Lung (tissue), 12 donors: ENCODE results near the gene C19orf67. TPM values are rescaled to one million over a fixed set of nuclear protein-coding genes. Genes with fewer than 3 reads are reported as not detected.
A peak's percentile ranks its signal among the peaks of the same experiment; 100 is the strongest.

Source experiments
- ATAC-seq: fragments of 200-7000 bp; cut with Tn5 transposase; one replicate; pipeline ENCODE4 v1.9.1; 2020; ENCODE audit warnings: moderate number of reproducible peaks; ENCODE audit not compliant: insufficient read depth, low FRiP score
- DNase-seq, 3 donors: peaks; one replicate each; pipeline ENCODE4 v3.0.0-alpha.2; 2013 to 2017
- H3K27ac ChIP-seq, 2 donors: one replicate each; pipeline ENCODE4 v1.5.1; 2013; ENCODE audit warnings: mild to moderate bottlenecking in 2 of 2, moderate library complexity in 2 of 2, control low read depth in 1 of 2, inconsistent platforms in 1 of 2, low read depth in 1 of 2, low read length in 1 of 2
- H3K27me3 ChIP-seq, 3 donors: one replicate each; pipeline ENCODE4 v1.5.1; 2013; ENCODE audit warnings: low read length in 2 of 3; ENCODE audit not compliant: control insufficient read depth in 3 of 3, insufficient read depth in 3 of 3
- H3K36me3 ChIP-seq, 4 donors: one replicate each; pipeline ENCODE4 v1.5.1; 2013; ENCODE audit warnings: low read length in 4 of 4, mild to moderate bottlenecking in 1 of 4, moderate library complexity in 1 of 4; ENCODE audit not compliant: control insufficient read depth in 4 of 4, insufficient read depth in 4 of 4
- H3K4me1 ChIP-seq, 5 donors: one replicate each; pipeline ENCODE4 v1.5.1; 2013; ENCODE audit warnings: low read length in 5 of 5, mild to moderate bottlenecking in 2 of 5, moderate library complexity in 1 of 5; ENCODE audit not compliant: control insufficient read depth in 5 of 5, insufficient read depth in 5 of 5
- H3K4me3 ChIP-seq: one replicate; pipeline ENCODE4 v1.5.1; 2013; ENCODE audit warnings: mild to moderate bottlenecking, control low read depth, moderate library complexity
- H3K9ac ChIP-seq, 2 donors: one replicate each; pipeline ENCODE4 v1.5.1; 2013; ENCODE audit warnings: low read length in 2 of 2, control low read depth in 1 of 2; ENCODE audit not compliant: insufficient read depth in 1 of 2
- H3K9me3 ChIP-seq, 4 donors: one replicate each; pipeline ENCODE4 v1.5.1; 2013; ENCODE audit warnings: low read length in 3 of 4, mild to moderate bottlenecking in 1 of 4, moderate library complexity in 1 of 4; ENCODE audit not compliant: control insufficient read depth in 4 of 4, insufficient read depth in 3 of 4
- WGBS, 2 donors: extraction: QIAGEN DNeasy Blood & Tissue Kit; methylation state at CpG; one replicate each; pipeline ENCODE4 v1.1.7; 2013; 5-methylcytosine and 5-hydroxymethylcytosine counted together
- polyA plus RNA-seq, 2 donors: library from polyadenylated mRNA; stranded (reverse); fragments of 200-250 nt; gene quantifications; one replicate each; pipeline ENCODE4 v1.2.1, GENCODE V29; 2013
- total RNA-seq, 2 donors: library from RNA; depleted of rRNA in 1 of 2; stranded (reverse); fragments of >200 nt in 1 of 2; gene quantifications; one replicate each; pipeline ENCODE4 v1.2.1, GENCODE V29; 2014 to 2021
- TF ChIP-seq, protein P1 (sequence below): IDR thresholded peaks from 2 replicates; pipeline ENCODE4 v1.5.1; 2012; ENCODE audit warnings: mild to moderate bottlenecking; ENCODE audit errors: control extremely low read depth, extremely low read depth
- donor health status: control.
- donor health status: control.
- donor health status: Bipolar disorder and iron deficiency.
- donor health status: healthy.
- donor health status: DM: yes; HTN: yes; CAD: no.

Gene C19orf67
- total and polyA plus RNA-seq, 4 donors, result 0.37 to 1.0 (median 0.38) TPM; not detected in 1

DNA sequence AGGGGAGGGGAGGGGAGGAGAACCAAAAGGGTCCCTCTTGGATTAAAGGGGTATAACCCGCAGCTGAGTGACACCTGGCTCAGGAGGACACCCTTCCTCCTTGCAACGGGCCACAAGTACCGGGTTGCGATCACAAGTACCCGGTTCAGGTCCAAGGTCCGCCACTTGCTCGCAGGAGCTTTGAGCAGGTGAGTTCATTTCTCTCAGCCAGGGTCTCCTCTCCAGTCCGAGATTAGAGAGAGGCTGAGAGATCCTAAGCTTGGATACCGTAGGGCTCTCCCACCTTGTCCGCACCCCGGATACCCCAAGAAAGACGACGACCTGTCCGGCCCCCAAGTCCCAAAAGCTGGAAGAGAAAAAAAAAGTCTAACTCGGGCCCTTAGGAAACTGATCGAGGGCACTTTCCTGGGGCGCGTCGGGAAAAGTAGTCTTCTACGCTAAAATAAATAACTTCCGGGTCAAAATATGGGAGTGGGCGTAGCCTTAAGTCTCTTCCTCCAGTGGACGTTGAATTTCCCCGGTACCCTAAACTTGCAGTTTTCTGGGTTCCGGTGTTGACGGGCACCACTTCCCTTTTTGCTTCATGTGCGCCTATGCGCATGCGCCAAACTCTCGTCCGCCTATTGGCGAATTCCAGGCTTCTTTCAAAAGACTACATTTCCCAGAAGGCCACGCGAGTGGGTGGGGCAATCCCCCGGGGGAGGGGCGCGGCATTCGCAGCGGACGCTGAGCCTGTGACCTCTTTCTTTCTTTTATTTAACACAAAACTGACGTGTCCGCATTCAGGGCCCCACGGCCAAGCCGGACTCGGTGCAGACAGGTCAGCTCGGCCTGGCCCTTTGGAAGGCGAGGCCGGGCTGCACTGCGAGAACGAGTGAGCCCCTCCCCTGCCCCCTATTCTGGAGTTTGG lies 4.4 kb downstream of the C19orf67 start:
- H3K4me3 ChIP-seq, result peak overlapping the region; percentile 69
- peak overlapping the region; percentile 33 to 85 for H3K9ac ChIP-seq
- TF ChIP-seq, protein P1, sequence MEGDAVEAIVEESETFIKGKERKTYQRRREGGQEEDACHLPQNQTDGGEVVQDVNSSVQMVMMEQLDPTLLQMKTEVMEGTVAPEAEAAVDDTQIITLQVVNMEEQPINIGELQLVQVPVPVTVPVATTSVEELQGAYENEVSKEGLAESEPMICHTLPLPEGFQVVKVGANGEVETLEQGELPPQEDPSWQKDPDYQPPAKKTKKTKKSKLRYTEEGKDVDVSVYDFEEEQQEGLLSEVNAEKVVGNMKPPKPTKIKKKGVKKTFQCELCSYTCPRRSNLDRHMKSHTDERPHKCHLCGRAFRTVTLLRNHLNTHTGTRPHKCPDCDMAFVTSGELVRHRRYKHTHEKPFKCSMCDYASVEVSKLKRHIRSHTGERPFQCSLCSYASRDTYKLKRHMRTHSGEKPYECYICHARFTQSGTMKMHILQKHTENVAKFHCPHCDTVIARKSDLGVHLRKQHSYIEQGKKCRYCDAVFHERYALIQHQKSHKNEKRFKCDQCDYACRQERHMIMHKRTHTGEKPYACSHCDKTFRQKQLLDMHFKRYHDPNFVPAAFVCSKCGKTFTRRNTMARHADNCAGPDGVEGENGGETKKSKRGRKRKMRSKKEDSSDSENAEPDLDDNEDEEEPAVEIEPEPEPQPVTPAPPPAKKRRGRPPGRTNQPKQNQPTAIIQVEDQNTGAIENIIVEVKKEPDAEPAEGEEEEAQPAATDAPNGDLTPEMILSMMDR, result no peak
- peak overlapping the region; percentile 90 to 97 for H3K27ac ChIP-seq
- H3K4me1 ChIP-seq, result peaks cover 0 to 9% (median 6%) of the 10 kb centered on the region in 5 donors
- no peaks in the 10 kb centered on the region for H3K9me3 ChIP-seq
- H3K36me3 ChIP-seq, result no peaks in the 10 kb centered on the region
- H3K27me3 ChIP-seq, result no peaks in the 10 kb centered on the region
- WGBS, 2 donors, result 0 to 1% methylated on average over 50 of the region's 50 CpGs
- ATAC-seq, result peak; percentile 92
- peak; percentile 99 to 100 (median 100) for DNase-seq

DNA sequence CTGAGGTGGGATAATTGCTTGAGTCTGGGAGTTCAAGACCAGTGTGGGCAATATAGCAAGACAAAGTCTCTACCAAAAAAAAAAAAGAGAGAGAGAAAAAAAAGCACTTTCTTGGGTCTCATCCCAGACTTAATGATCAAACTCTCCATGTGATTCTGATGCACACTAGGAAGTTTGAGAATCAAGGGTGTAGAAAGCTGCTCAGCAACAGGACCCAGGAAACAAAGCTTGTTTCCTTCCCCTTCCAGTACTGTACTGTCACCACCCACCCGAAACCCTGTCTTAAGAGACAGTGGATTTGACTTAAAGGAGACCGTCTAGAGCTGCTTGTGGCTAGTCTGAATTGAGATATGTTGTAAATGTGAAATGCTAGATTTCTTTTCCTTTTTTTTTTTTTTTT lies 7.2 kb downstream of the C19orf67 start:
- no peaks in the 10 kb centered on the region for H3K9me3 ChIP-seq
- H3K27me3 ChIP-seq, result no peaks in the 10 kb centered on the region
- peak overlapping the region in 1 of 2 donors; percentile 39 for H3K27ac ChIP-seq
- no peak overlapping the region for H3K4me3 ChIP-seq
- peaks cover 0 to 26% (median 6%) of the 10 kb centered on the region in 5 donors for H3K4me1 ChIP-seq
- 27 to 74% methylated on average over 2 of the region's 2 CpGs for WGBS, 2 donors
- TF ChIP-seq, protein P1, result no peak
- no peak for ATAC-seq
- peak in 2 of 3 donors; percentile 16 to 38 for DNase-seq
- H3K36me3 ChIP-seq, result no peaks in the 10 kb centered on the region
- no peak overlapping the region for H3K9ac ChIP-seq

DNA sequence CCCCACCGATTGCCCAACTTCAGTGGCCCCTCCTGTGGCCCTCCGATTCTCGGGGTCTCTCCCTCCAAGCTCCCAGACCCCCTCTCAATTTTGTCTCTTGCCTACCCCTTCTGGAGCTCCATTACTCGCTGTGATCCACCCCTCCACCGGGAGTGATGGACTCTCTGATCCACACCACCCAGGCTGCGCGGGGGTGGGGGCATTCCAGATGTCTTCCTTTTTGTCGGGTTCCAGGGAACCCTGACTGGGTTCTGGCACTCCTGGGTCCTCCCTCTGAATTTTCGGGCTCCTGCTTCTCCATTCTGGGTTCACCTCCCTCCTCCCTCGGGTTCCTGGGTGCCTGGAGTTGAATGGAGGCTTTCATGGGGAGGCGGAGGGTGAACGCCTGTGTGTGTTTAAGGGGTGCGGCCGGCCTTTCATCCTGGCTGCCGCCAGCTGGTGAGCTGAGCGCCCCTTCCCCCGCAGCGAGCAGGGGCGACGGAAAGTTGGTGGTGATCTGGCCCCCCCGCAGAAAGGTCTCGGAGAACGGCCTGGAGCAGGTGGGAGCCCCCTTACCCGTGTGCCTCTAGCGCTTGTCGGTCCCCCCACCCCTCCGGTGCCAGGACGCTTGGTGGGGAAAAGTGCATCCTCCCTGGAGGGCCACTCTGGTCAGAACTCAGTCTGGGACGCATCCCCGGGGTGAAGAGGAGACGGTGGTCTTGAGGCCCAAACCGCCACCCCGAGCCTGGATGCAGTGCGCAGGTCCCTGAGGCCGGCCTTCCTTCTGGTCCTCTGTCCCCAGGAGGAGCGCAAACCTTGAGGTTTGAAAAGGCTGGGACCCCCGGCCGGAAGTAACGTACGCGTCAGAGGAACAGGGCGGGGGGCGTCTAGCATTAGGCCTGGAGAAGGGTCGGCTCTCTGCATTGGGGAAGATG lies 11.4 kb downstream of the C19orf67 start:
- H3K9me3 ChIP-seq, result no peaks in the 10 kb centered on the region
- ATAC-seq, result no peak
- peak in 2 of 3 donors; percentile 34 to 43 for DNase-seq
- H3K36me3 ChIP-seq, result no peaks in the 10 kb centered on the region
- WGBS, 2 donors, result 3% methylated on average over 43 to 44 of the region's 44 CpGs
- H3K27ac ChIP-seq, result peak overlapping the region; percentile 93 to 95
- H3K4me1 ChIP-seq, result peaks cover 0 to 34% (median 3%) of the 10 kb centered on the region in 5 donors
- peak overlapping the region in 1 of 2 donors; percentile 13 for H3K9ac ChIP-seq
- H3K4me3 ChIP-seq, result peak overlapping the region; percentile 40
- TF ChIP-seq, protein P1, result no peak
- H3K27me3 ChIP-seq, result no peaks in the 10 kb centered on the region
